T follicular helper cell (primary cell): ENCODE results near the gene FGF3.

Experiments
- DNase-seq: peaks from one replicate; pipeline ENCODE4 v3.0.0-alpha.2; 2020; ENCODE audit warnings: low read depth

The FGF3 gene

GRCh38 chr11:69825037-69825834 is 6.0 kb upstream of the FGF3 start:
- no peak for DNase-seq

GRCh38 chr11:69823641-69824265 is 4.5 kb upstream of the FGF3 start:
- no peak for DNase-seq

- DNase-seq = no peak
These were observed 3.7 kb upstream of the FGF3 start for GRCh38 chr11:69822676-69823494.

GRCh38 chr11:69821511-69822040 is 2.4 kb upstream of the FGF3 start:
- no peak for DNase-seq

GRCh38 chr11:69820441-69820840 is 1.2 kb upstream of the FGF3 start:
- no peak for DNase-seq

- DNase-seq = no peak
These were observed 390 bp upstream of the FGF3 start for GRCh38 chr11:69819541-69820070.

GRCh38 chr11:69818231-69818602 is 999 bp downstream of the FGF3 start:
- DNase-seq = no peak

- DNase-seq = no peak
These were observed 1.7 kb downstream of the FGF3 start for GRCh38 chr11:69817265-69818230.

- no peak for DNase-seq
These were observed 2.5 kb downstream of the FGF3 start for GRCh38 chr11:69816671-69817070.

GRCh38 chr11:69815973-69816372 is 3.2 kb downstream of the FGF3 start:
- no peak for DNase-seq

GRCh38 chr11:69814902-69815301 is 4.3 kb downstream of the FGF3 start:
- no peak for DNase-seq

GRCh38 chr11:69814411-69814810 is 4.8 kb downstream of the FGF3 start:
- no peak for DNase-seq

GRCh38 chr11:69813839-69814238 is 5.4 kb downstream of the FGF3 start:
- no peak for DNase-seq

GRCh38 chr11:69812946-69813345 is 6.3 kb downstream of the FGF3 start:
- no peak for DNase-seq

- DNase-seq = no peak
These were observed 7.0 kb downstream of the FGF3 start for GRCh38 chr11:69812256-69812655.

GRCh38 chr11:69811431-69811830 is 7.8 kb downstream of the FGF3 start:
- no peak for DNase-seq

GRCh38 chr11:69810289-69811118 is 8.7 kb downstream of the FGF3 start:
- no peak for DNase-seq

GRCh38 chr11:69808667-69809086 is 10.5 kb downstream of the FGF3 start:
- no peak for DNase-seq

- no peak for DNase-seq
These were observed 12.0 kb downstream of the FGF3 start for GRCh38 chr11:69807106-69807815.
